Measurements from ENCODE around the gene PRRT4.

- no peak for TF ChIP-seq PPARA (CRISPR knock-in tag; IDR thresholded peaks at IDR 0.05; ENCODE audit: borderline replicate concordance)
- TF ChIP-seq PATZ1 (CRISPR knock-in tag; IDR thresholded peaks at IDR 0.05; ENCODE audit: borderline replicate concordance) = no peak
- TF ChIP-seq ISL1 (CRISPR knock-in tag; IDR thresholded peaks at IDR 0.05) = no peak
- TF ChIP-seq TCF4 (CRISPR knock-in tag; IDR thresholded peaks at IDR 0.05; ENCODE audit: borderline replicate concordance) = no peak
- no peak for TF ChIP-seq ARNTL (CRISPR knock-in tag; IDR thresholded peaks at IDR 0.05; ENCODE audit: borderline replicate concordance, low read depth)
- no peak for TF ChIP-seq ZNF565 (CRISPR knock-in tag; conservative IDR thresholded peaks at IDR 0.05; ENCODE audit: low read depth)
Measured at GRCh38 chr7:128349466-128349825, 12.0 kb downstream of the PRRT4 start.

Data from SK-N-SH treated with all-trans-retinoic acid at 6 μM for 48 hours (cell line).